Esophagus squamous epithelium (tissue), 5 donors: ENCODE measurements around the gene IFT20. TPM values are rescaled to one million over a fixed set of nuclear protein-coding genes. Genes with fewer than 3 reads are reported as not detected.
"Not testable (repeated sequence)": the region's sequence is repeated elsewhere in the genome, so short reads cannot be mapped to it uniquely, and the experiment has no call there.

Source experiments
- DNase-seq: peaks from one replicate; lab custom pipeline; 2025; lab: John Stamatoyannopoulos, UW
- H3K27ac ChIP-seq, 4 donors: fragments of 200-600 bp; sonication (generic); one replicate each; pipeline ENCODE4 v1.5.1; 2016 to 2019; ENCODE audit warnings: mild to moderate bottlenecking in 1 of 4
- H3K27me3 ChIP-seq, 4 donors: fragments of 200-600 bp; sonication (generic); 1 replicate in 3 of 4; 2 replicates in 1 of 4; pipeline versions ENCODE4 v1.5.1 to v1.6.0; 2017 to 2021; ENCODE audit warnings: antibody characterized with exemption in 1 of 4
- H3K36me3 ChIP-seq, 3 donors: fragments of 200-600 bp; sonication (generic); one replicate each; pipeline ENCODE4 v1.5.1; 2016 to 2019
- H3K4me1 ChIP-seq, 3 donors: fragments of 200-600 bp; sonication (generic); one replicate each; pipeline ENCODE4 v1.5.1; 2017 to 2019
- H3K4me3 ChIP-seq, 4 donors: fragments of 200-600 bp; sonication (generic); 1 replicate in 3 of 4; 2 replicates in 1 of 4; pipeline ENCODE4 v1.5.1; 2016 to 2019; ENCODE audit warnings: mild to moderate bottlenecking in 2 of 4, moderate library complexity in 1 of 4
- H3K9me3 ChIP-seq, 3 donors: fragments of 200-600 bp; sonication (generic); one replicate each; pipeline ENCODE4 v1.5.1; 2016 to 2019
- CTCF ChIP-seq, 6 experiments: fragments of 450-650 bp in 4 of 6; fragments of 200-600 bp in 2 of 6; sonication (generic) in 2 of 6; IDR thresholded peaks; one replicate each; pipeline ENCODE4 v1.5.1; 2016 to 2019; ENCODE audit warnings: antibody characterized with exemption in 6 of 6, mild to moderate bottlenecking in 4 of 6, moderate library complexity in 4 of 6
- POLR2A ChIP-seq, 4 donors: fragments of 450-650 bp; IDR thresholded peaks; one replicate each; pipeline ENCODE4 v1.6.1; 2017; ENCODE audit warnings: antibody characterized with exemption in 4 of 4, mild to moderate bottlenecking in 4 of 4, moderate library complexity in 3 of 4
- WGBS, 2 donors: methylation state at CpG; one replicate each; pipeline ENCODE4 v1.1.5; 2018; 5-methylcytosine and 5-hydroxymethylcytosine counted together
- intact Hi-C: fragments of 100-400 bp; cut with DNase I; formaldehyde crosslinking; loops from one replicate; pipeline ENCODE4 v1.15.0; 2022
- total RNA-seq, 4 donors: library from RNA; depleted of rRNA; stranded (reverse); fragments of >200 nt; gene quantifications; one replicate each; pipeline ENCODE4 v1.1.0, GENCODE V29; 2016
- donor health status: DM: yes; HTN: yes; CAD: no.

IFT20 gene
- total RNA-seq, 4 donors from 2014 or later = 8.5 to 31.5 (median 17.1) TPM

- WGBS, 2 donors = 41 to 51% methylated on average over 3 of the region's 3 CpGs
- no peak for TF ChIP-seq POLR2A (IDR thresholded peaks at IDR 0.05)
- TF ChIP-seq CTCF (IDR thresholded peaks at IDR 0.05) = no peak
- DNase-seq = no peak
Measured at GRCh38 chr17:28295677-28296578, 39.3 kb downstream of the IFT20 start.

GRCh38 chr17:28293994-28294393, 41.3 kb downstream of the IFT20 start:
- peaks cover 0 to 11% (median 1%) of the 10 kb centered on the region in 4 donors for H3K27me3 ChIP-seq
- TF ChIP-seq POLR2A (IDR thresholded peaks at IDR 0.05) (no peak), CTCF (IDR thresholded peaks at IDR 0.05) (no peak)
- no peak overlapping the region for H3K27ac ChIP-seq
- intact Hi-C loops = no loop called here
- no peak overlapping the region for H3K4me3 ChIP-seq
- no peak for DNase-seq
- H3K36me3 ChIP-seq = no peaks in the 10 kb centered on the region
- WGBS, 2 donors = 80 to 91% methylated on average over 6 of the region's 6 CpGs
- H3K9me3 ChIP-seq = no peaks in the 10 kb centered on the region
- no peaks in the 10 kb centered on the region for H3K4me1 ChIP-seq

More at GRCh38 chr17:28295677-28296578, 39.3 kb downstream of the IFT20 start:
- Histone ChIP-seq H3K4me3 (no peak overlapping the region), H3K9me3 (no peaks in the 10 kb centered on the region), H3K4me1 (no peaks in the 10 kb centered on the region), H3K36me3 (no peaks in the 10 kb centered on the region), H3K27ac (no peak overlapping the region), H3K27me3 (peaks cover 0 to 11% (median 0%) of the 10 kb centered on the region in 4 donors)
- intact Hi-C loops = no loop called here

GRCh38 chr17:28292878-28293277, 42.4 kb downstream of the IFT20 start:
- 83 to 86% methylated on average over 12 of the region's 12 CpGs for WGBS, 2 donors
- H3K9me3 ChIP-seq, H3K36me3 ChIP-seq, H3K4me1 ChIP-seq, DNase-seq, H3K27ac ChIP-seq, H3K4me3 ChIP-seq, intact Hi-C loops: not testable (repeated sequence)
- H3K27me3 ChIP-seq = peaks cover 0 to 11% (median 1%) of the 10 kb centered on the region in 4 donors

- Histone ChIP-seq H3K9me3 (no peaks in the 10 kb centered on the region), H3K4me1 (no peaks in the 10 kb centered on the region), H3K36me3 (no peaks in the 10 kb centered on the region), H3K4me3 (no peak overlapping the region), H3K27me3 (peaks cover 0 to 8% (median 1%) of the 10 kb centered on the region in 4 donors), H3K27ac (no peak overlapping the region)
- TF ChIP-seq CTCF (IDR thresholded peaks at IDR 0.05) = no peak
- 40 to 52% methylated on average over 1 of the region's 1 CpG for WGBS, 2 donors
- no peak for DNase-seq
- intact Hi-C loops = no loop called here
Measured at GRCh38 chr17:28291780-28292330, 43.4 kb downstream of the IFT20 start.

- Histone ChIP-seq H3K4me3 (no peak overlapping the region), H3K4me1 (no peaks in the 10 kb centered on the region), H3K9me3 (no peaks in the 10 kb centered on the region), H3K27ac (no peak overlapping the region), H3K27me3 (peaks cover 0 to 5% (median 1%) of the 10 kb centered on the region in 4 donors), H3K36me3 (no peaks in the 10 kb centered on the region)
- no peak for TF ChIP-seq CTCF (IDR thresholded peaks at IDR 0.05)
- TF ChIP-seq POLR2A (IDR thresholded peaks at IDR 0.05) = no peak
- WGBS, 2 donors = 61 to 72% methylated on average over 2 of the region's 2 CpGs
- no peak for DNase-seq
- intact Hi-C loops = no loop called here
Measured at GRCh38 chr17:28290703-28291102, 44.6 kb downstream of the IFT20 start.
